Endothelial cell of umbilical vein (primary cell): Measurements from ENCODE around the gene MAST4. TPM values are rescaled to one million over a fixed set of nuclear protein-coding genes. Genes with fewer than 3 reads are reported as not detected.

Experiments used
- BruUV-seq: library from RNA; stranded (reverse); fragments of 400-500 nt; replicated peaks from 2 replicates; lab custom pipeline; 2021; lab: Mats Ljungman, UMichigan
- CTCF ChIA-PET: fragments of 300-600, 350-600 bp; sonication (Branson Sonifier 250); formaldehyde crosslinking; loops from one replicate; lab custom pipeline; 2021; ENCODE audit warnings: antibody characterized with exemption, inconsistent platforms; lab: Charles Lee
- POLR2A ChIA-PET: fragments of 300-600, 350-600 bp; sonication (Branson Sonifier 250); formaldehyde crosslinking; loops from one replicate; lab custom pipeline; 2021; ENCODE audit warnings: antibody characterized with exemption, inconsistent platforms; lab: Charles Lee
- DNase-seq: peaks from one replicate; pipeline ENCODE4 v3.0.0-alpha.2; 2011; ENCODE audit warnings: low read depth, low spot score
- FAIRE-seq: peaks from 2 replicates; lab custom pipeline; 2011; peaks lifted over from hg19 to GRCh38; lab: Jason Lieb, UNC
- H2AFZ ChIP-seq: 2 replicates; pipeline ENCODE4 v1.6.0; 2012; ENCODE audit warnings: low read depth, low read length, control low read depth, inconsistent platforms
- H3K27ac ChIP-seq: 2 replicates; pipeline ENCODE4 v1.5.1; 2011; ENCODE audit warnings: low read depth, mild to moderate bottlenecking, control low read depth, low read length, moderate library complexity; ENCODE audit not compliant: insufficient read depth
- H3K27me3 ChIP-seq, 2 experiments: 2 replicates each; pipeline versions ENCODE4 v1.6.0 to v1.6.1; 2011; ENCODE audit warnings: low read length in 2 of 2, mixed read lengths in 1 of 2; ENCODE audit not compliant: control insufficient read depth in 2 of 2, insufficient read depth in 2 of 2
- H3K36me3 ChIP-seq, 2 experiments: 2 replicates in 1 of 2; 3 replicates in 1 of 2; pipeline ENCODE4 v1.5.1; 2011; ENCODE audit warnings: low read length in 2 of 2, mild to moderate bottlenecking in 1 of 2, moderate library complexity in 1 of 2; ENCODE audit not compliant: control insufficient read depth in 2 of 2, insufficient read depth in 2 of 2; ENCODE audit errors: extremely low read depth in 1 of 2
- H3K4me1 ChIP-seq: 3 replicates; pipeline ENCODE4 v1.5.1; 2011; ENCODE audit warnings: mild to moderate bottlenecking, low read length; ENCODE audit not compliant: control insufficient read depth, insufficient read depth; ENCODE audit errors: extremely low read depth
- H3K4me2 ChIP-seq: 2 replicates; pipeline ENCODE4 v1.6.1; 2011; ENCODE audit warnings: low read length, control low read depth, mixed read lengths; ENCODE audit not compliant: insufficient read depth
- H3K4me3 ChIP-seq, 3 experiments: fragments of 200-600 bp in 1 of 3; sonication (generic), shearing (Covaris generic) in 1 of 3; replicated peaks in 1 of 3; 2 replicates each; pipeline ENCODE4 v1.5.1; 2011 to 2016; ENCODE audit warnings: control low read depth in 3 of 3, low read length in 3 of 3, mild to moderate bottlenecking in 2 of 3, inconsistent platforms in 1 of 3, low read depth in 1 of 3, moderate library complexity in 1 of 3; ENCODE audit not compliant: insufficient read depth in 1 of 3
- H3K79me2 ChIP-seq: 2 replicates; pipeline ENCODE4 v1.6.0; 2012; ENCODE audit warnings: low read length, inconsistent platforms; ENCODE audit not compliant: control insufficient read depth, insufficient read depth
- H3K9ac ChIP-seq: replicated peaks from 2 replicates; pipeline ENCODE3; 2011; ENCODE audit warnings: low read length, control low read depth; ENCODE audit not compliant: insufficient read depth; ENCODE audit errors: extremely low read depth
- H3K9me1 ChIP-seq: replicated peaks from 3 replicates; pipeline ENCODE4 v1.6.0; 2011; ENCODE audit warnings: mild to moderate bottlenecking, low read length; ENCODE audit not compliant: control insufficient read depth, insufficient read depth; ENCODE audit errors: extremely low read depth
- H3K9me3 ChIP-seq: replicated peaks from 2 replicates; pipeline ENCODE4 v1.5.1; 2012; ENCODE audit warnings: low read length, inconsistent platforms; ENCODE audit not compliant: control insufficient read depth, insufficient read depth
- H4K20me1 ChIP-seq: replicated peaks from 2 replicates; pipeline ENCODE3; 2011; ENCODE audit warnings: mild to moderate bottlenecking, low read length; ENCODE audit not compliant: control insufficient read depth, insufficient read depth; ENCODE audit errors: extremely low read depth
- FOS ChIP-seq: IDR thresholded peaks from 2 replicates; pipeline ENCODE4 v1.6.1; 2011; ENCODE audit warnings: mild to moderate bottlenecking, low read length, moderate library complexity, borderline replicate concordance; ENCODE audit not compliant: insufficient read depth
- GATA2 ChIP-seq: IDR thresholded peaks from 2 replicates; pipeline ENCODE4 v1.7.0; 2011; ENCODE audit warnings: low read depth, mild to moderate bottlenecking, moderate library complexity, mixed read lengths, low read length; ENCODE audit not compliant: insufficient read length, insufficient read depth
- JUN ChIP-seq: IDR thresholded peaks from 2 replicates; pipeline ENCODE4 v1.6.1; 2011; ENCODE audit warnings: borderline replicate concordance, low read depth; ENCODE audit not compliant: insufficient read length, insufficient read depth
- MAX ChIP-seq: IDR thresholded peaks from 2 replicates; pipeline ENCODE4 v1.6.1; 2011; ENCODE audit not compliant: insufficient read depth, insufficient read length
- MYC ChIP-seq: IDR thresholded peaks from one replicate; pipeline ENCODE4 v1.6.1; 2011; ENCODE audit warnings: mild to moderate bottlenecking, low read depth, low read length
- POLR2A ChIP-seq: IDR thresholded peaks from 2 replicates; pipeline ENCODE4 v1.6.1; 2012; ENCODE audit warnings: low read depth, mild to moderate bottlenecking, control low read depth, low read length
- POLR2AphosphoS5 ChIP-seq: IDR thresholded peaks from 2 replicates; pipeline ENCODE4 v1.6.1; 2012; ENCODE audit warnings: low read depth, mild to moderate bottlenecking, control low read depth, low read length, moderate library complexity; ENCODE audit not compliant: insufficient read depth
- dilution Hi-C: fragments of 300-500 bp; cut with MboI; formaldehyde crosslinking; loops from one replicate; pipeline ENCODE4 v1.15.0; 2019; ENCODE audit warnings: low sequenced_read_pairs; ENCODE audit not compliant: extremely low pct_ligation_motif_present
- intact Hi-C: fragments of 100-400 bp; cut with micrococcal nuclease; formaldehyde crosslinking; loops from one replicate; pipeline ENCODE4 v1.10.0; 2022
- polyA plus RNA-seq, 4 experiments: library from polyadenylated mRNA; depleted of rRNA in 3 of 4; stranded (reverse) in 3 of 4; unstranded in 1 of 4; fragments of >200 nt; gene quantifications; 2 replicates each; pipeline versions ENCODE4 v1.2.1 to v1.2.3, GENCODE V29; 2011 to 2012; ENCODE audit warnings: missing spikeins in 1 of 4
- total RNA-seq: library from RNA; stranded (reverse); gene quantifications from 2 replicates; pipeline ENCODE4 v1.2.3, GENCODE V29; 2021
- TF ChIP-seq, protein P1 (sequence below), 2 donors: IDR thresholded peaks; 1 replicate in 1 of 2; 2 replicates in 1 of 2; pipeline ENCODE4 v1.5.1; 2011; ENCODE audit warnings: low read length in 2 of 2, mild to moderate bottlenecking in 2 of 2, moderate library complexity in 2 of 2, control low read depth in 1 of 2, inconsistent platforms in 1 of 2, low read depth in 1 of 2; ENCODE audit not compliant: insufficient read depth in 1 of 2; ENCODE audit errors: extremely low read depth in 1 of 2

Gene MAST4
- total and polyA plus RNA-seq, 2 donors (not counting 3 experiments of a cell fraction or from before 2014, with no cell fraction given): 40.2 to 116 TPM

GRCh38 chr5:66888613-66889012 is 292.4 kb downstream of the MAST4 start:
- no peak overlapping the region for H3K27ac ChIP-seq
- POLR2A ChIA-PET: no interaction called here
- no peak for TF ChIP-seq GATA2
- TF ChIP-seq, protein P1, sequence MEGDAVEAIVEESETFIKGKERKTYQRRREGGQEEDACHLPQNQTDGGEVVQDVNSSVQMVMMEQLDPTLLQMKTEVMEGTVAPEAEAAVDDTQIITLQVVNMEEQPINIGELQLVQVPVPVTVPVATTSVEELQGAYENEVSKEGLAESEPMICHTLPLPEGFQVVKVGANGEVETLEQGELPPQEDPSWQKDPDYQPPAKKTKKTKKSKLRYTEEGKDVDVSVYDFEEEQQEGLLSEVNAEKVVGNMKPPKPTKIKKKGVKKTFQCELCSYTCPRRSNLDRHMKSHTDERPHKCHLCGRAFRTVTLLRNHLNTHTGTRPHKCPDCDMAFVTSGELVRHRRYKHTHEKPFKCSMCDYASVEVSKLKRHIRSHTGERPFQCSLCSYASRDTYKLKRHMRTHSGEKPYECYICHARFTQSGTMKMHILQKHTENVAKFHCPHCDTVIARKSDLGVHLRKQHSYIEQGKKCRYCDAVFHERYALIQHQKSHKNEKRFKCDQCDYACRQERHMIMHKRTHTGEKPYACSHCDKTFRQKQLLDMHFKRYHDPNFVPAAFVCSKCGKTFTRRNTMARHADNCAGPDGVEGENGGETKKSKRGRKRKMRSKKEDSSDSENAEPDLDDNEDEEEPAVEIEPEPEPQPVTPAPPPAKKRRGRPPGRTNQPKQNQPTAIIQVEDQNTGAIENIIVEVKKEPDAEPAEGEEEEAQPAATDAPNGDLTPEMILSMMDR (IDR thresholded peaks at IDR 0.05; ENCODE audit: extremely low read depth in 1 of 2, insufficient read depth in 1 of 2, low read depth in 1 of 2, low read length in 2 of 2): no peak
- TF ChIP-seq MYC: no peak
- no peak for TF ChIP-seq POLR2A
- no peak for TF ChIP-seq FOS
- TF ChIP-seq POLR2AphosphoS5: no peak
- TF ChIP-seq MAX: no peak
- no peak for TF ChIP-seq JUN
- H3K9me1 ChIP-seq: no peaks in the 10 kb centered on the region
- H4K20me1 ChIP-seq: peaks cover 4% of the 10 kb centered on the region
- H3K4me2 ChIP-seq: no peak overlapping the region
- H3K4me3 ChIP-seq: no peak overlapping the region
- no peaks in the 10 kb centered on the region for H3K79me2 ChIP-seq
- dilution Hi-C loops: no loop called here
- H3K36me3 ChIP-seq: peaks cover 0 to 12% of the 10 kb centered on the region in 2 experiments
- CTCF ChIA-PET: interaction anchor here (0.9 to 1.0 kb wide), 2 partner anchors 60 to 582 kb away, joined by 3 read pairs; no protein-coding TSS in a partner anchor
- intact Hi-C loops: no loop called here
- H3K9ac ChIP-seq: no peak overlapping the region
- peaks cover 5% of the 10 kb centered on the region for H3K4me1 ChIP-seq
- FAIRE-seq (no peak), DNase-seq (no peak)
- H3K9me3 ChIP-seq: no peaks in the 10 kb centered on the region
- no TSS peak for BruUV-seq
- no peak overlapping the region for H2AFZ ChIP-seq
- H3K27me3 ChIP-seq: no peaks in the 10 kb centered on the region
